HG02973 (cell line): ENCODE results near the gene AATK.
"Not testable (repeated sequence)": the region's sequence is repeated elsewhere in the genome, so short reads cannot be mapped to it uniquely, and the experiment has no call there.

Experiments
- ATAC-seq: cut with Tn5 transposase; IDR thresholded peaks from one replicate; pipeline ENCODE4 v1.9.1; 2021; ENCODE audit warnings: moderate library complexity; ENCODE audit not compliant: unreplicated experiment

Gene AATK

DNA sequence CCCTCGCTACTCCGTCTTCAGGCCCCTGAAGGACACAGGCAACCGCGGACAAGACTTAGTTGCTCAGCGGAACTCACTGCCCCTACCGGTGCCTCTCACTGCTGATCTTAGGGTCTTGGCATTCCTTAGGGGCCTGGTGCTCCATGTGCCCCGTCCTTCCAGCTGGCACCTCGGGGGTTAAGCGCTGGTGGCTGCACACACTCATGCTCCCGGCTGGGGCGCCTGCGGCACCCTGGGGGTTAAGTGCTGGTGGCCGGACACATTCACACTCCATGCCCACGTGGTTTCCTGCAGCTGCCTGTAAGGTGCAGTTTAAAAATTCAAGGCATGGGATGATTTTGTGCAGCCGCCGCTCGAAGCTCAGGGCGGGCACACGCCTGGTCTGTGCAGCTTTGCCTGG, 86.0 kb downstream of the AATK start:
- ATAC-seq: no peak

DNA sequence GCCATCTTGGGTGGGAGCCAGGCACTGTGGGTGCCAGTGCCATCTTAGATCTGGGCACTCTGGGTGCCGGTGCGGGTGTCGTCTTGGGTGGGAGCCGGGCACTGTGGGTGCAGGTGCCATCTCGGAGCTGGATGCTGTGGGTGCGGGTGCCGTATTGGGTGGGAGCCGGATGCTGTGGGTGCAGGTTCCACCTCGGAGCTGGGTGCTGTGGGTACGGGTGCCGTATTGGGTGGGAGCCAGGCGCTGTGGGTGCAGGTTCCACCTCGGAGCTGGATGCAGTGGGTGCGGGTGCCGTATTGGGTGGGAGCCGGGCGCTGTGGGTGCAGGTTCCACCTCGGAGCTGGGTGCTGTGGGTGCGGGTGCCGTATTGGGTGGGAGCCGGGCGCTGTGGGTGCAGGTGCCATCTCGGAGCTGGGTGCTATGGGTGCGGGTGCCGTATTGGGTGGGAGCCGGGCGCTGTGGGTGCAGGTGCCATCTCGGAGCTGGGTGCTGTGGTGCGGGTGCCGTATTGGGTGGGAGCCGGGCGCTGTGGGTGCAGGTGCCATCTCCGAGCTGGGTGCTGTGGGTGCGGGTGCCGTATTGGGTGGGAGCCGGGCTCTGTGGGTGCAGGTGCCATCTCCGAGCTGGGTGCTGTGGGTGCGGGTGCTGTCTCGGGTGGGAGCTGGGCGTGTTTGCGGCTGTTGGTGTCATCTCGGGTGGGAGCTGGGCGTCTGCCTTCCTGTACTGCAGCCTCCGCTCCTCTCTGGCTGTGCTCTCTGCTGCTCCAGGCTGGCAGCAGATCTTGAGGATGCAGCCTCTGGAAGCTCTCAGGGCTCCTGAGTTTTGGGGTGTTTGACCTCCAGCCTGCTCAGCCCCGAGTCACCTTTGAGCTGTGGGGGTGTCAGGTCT, 87.8 kb downstream of the AATK start:
- ATAC-seq: not testable (repeated sequence)

DNA sequence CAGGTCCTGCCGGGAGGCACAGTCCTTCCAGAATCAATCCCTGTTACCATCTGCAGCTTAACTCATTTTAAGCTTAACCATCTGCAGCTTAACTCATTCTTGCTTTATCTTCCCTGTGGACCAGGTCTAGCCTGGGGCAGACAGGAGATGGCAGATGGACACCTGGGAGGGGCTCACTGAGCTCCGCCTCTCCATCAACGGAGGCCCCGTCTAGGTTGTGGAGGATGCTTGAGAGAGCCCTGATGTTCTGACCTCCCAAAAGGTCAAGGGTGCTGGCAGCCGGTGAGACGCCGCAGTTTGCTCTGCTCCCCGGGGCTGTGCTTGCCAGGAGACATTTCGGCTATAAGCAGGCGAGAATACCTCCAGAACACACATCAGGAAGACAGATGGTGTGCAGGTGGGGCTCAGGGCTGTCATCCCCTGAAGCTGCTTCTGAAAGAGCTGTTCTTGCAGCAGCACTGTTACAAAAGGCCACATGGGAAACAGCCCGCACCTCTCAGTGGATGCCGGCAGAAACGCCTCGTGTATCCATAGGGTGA, 89.8 kb downstream of the AATK start:
- ATAC-seq: no peak

DNA sequence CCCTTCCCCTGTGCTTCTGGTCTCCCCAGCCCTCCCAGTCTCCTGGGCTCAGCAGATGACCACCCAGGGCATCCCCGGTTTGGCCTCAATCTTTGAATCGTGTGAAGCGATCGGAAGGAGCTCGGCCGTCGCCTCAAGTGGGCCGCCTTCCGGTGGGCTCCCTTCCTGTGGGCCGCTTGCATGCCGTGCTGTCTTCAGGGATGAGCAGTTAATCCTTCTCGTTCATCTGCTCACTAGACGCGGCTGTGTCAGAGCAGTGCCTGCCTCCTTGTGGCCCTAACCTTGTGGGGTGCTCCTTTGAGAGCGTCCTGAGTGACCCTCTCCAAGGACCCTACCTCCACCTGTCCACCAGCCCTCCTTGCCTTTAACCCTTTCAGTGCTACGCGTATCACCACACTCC, 90.7 kb downstream of the AATK start:
- ATAC-seq: no peak

- no peak for ATAC-seq
These were observed 91.1 kb downstream of the AATK start for GRCh38 chr17:81074875-81075274.

- ATAC-seq: no peak
These were observed 91.8 kb downstream of the AATK start for GRCh38 chr17:81073967-81074839.

DNA sequence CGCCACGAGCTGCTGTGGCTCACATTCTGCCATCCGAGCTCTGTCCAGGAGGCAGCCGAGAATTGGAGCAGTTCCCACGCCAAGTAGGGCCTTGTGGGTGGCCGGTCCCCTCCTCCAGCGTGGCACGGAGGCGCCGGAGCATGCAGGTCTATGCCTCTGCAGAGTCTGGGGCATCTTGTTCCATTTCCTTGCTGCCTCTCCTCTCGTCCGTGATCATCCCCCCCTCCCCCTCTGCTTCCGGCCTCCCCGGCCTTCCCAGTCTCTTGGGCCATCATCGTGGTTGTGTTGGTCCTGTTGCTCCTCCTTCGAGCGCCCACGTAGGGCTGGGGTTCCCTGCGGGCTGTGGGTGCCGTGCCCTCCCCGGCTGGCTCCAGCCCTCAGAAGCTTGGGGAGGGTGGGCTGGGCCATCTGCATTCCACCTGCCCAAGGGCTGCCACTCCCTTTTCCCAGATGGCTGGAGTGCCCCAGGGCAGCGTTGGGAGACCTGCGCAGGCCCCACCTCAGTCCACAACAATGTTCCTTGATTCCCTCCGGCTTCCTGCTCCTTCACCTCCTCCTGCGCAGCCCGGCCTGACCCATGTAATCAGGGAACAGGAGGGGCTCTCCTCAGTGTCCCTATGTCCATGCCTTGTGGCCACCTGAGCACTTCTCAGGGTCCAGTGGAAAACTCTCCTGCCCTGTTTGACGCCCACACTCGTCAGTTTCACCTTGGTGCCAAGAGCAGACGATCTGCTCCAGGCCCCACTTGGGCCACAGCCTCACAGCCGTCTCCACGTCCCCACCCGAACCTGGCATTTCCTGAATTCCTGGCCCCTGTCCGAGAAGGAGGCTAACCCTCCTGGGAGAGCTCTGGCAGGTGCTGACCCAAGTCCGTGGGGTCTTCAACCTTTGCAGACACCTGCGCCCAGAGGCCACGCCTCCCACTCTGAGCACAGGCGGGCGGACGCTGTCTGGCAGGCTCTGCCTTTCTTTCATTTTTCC, 94.0 kb downstream of the AATK start:
- no peak for ATAC-seq

GRCh38 chr17:81070541-81071246, 95.3 kb downstream of the AATK start:
- ATAC-seq: no peak

- no peak for ATAC-seq
These were observed 96.8 kb downstream of the AATK start for GRCh38 chr17:81069135-81069645.

- no peak for ATAC-seq
These were observed 97.4 kb downstream of the AATK start for GRCh38 chr17:81068411-81069134.

DNA sequence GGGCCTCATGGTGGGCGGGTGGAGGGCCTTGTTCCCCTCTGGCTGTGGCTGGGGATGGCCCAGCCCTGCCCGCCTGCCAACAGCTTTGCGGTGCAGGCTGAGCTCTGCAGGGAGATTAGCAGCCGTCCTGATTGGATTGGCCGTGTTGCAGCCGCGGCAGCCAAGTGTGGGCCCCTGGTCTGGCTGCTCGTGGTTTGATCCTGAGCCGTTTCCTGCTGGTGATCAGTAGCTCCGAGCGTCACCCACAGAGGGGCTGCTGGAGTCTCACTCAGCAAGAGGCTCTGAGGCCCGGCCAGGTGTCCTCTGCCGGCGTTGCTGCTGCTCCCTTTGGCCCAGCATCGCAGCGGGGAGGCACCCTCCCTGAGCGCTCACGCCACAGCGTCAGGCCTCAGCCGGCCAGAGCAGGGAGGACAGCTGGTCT, 98.6 kb downstream of the AATK start:
- ATAC-seq: no peak
